LNCAP (cell line): ENCODE measurements around the gene PPAN.

ENCODE experiments used
- CTCF ChIP-seq: fragments of 450-650 bp; IDR thresholded peaks from 2 replicates; pipeline ENCODE4 v1.5.1; 2017; ENCODE audit warnings: mild to moderate bottlenecking

PPAN gene

GRCh38 chr19:10116866-10117616 is 10.9 kb downstream of the PPAN start:
- no peak for TF ChIP-seq CTCF

- TF ChIP-seq CTCF: no peak
Observed at GRCh38 chr19:10118960-10119359, 12.8 kb downstream of the PPAN start.

- no peak for TF ChIP-seq CTCF
Observed at GRCh38 chr19:10120538-10121189, 14.5 kb downstream of the PPAN start.

DNA sequence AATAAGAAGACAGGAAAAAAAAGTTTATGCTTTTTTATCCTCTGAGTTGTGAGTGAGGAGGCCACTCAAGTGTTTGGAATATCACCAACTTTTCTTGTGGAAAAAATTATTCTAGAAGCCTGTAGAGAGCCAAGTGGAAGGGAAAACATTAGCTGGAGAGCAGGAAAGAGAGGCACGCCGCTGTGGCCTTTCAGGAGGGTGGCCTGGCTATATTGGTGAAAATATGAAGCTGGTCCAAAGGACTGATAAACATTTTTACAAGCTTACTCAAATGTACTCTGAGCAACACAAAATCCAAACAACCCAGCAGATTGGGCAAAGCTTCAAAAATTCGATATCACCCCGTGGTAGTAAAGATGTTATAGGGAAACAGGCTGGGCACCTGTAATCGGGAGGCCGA is 15.9 kb downstream of the PPAN start:
- TF ChIP-seq CTCF: no peak

DNA sequence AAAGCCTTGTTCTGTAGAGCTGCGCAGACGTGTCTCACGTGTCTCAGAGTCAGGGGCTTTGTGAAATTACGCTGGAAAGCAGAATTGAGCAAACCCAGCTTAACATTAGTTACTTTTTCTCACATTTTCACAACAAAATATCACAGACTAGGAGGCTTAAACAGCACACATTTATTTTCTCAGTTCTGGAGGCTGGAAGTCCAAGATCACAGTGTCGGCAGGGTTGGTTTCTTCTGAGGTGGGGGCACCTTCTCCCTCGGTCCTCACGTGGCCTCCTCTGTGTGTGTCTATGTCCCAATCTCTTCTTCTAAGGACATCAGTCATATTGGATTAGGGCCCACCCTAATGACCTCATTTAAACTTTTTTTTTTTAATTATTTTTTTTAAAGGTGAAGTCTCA is 18.3 kb downstream of the PPAN start:
- TF ChIP-seq CTCF: no peak

GRCh38 chr19:10126213-10126639 is 20.1 kb downstream of the PPAN start:
- TF ChIP-seq CTCF: no peak

DNA sequence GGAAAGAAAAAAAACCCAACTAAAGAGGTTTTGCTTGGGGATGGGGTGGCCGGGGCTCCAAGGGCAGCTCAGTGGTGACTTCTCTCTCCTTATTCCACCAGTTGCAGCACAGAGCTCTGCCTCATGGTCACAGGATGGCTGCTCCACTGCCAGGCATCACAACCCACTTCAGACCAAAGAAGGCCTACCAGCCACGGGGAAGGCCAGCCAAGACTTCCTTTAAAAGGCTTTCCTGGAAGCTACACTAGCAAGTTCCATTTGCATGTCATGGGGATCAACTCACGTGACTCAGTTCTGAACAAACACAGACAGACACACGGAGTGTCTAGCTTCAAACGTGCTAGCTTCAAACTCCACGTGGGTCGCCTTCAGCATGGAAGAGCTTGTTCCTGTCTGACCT is 26.7 kb downstream of the PPAN start:
- TF ChIP-seq CTCF: no peak
